ENCODE data around the gene CDK6. TPM values are rescaled to one million over a fixed set of nuclear protein-coding genes. Genes with fewer than 3 reads are reported as not detected.
A peak's percentile ranks its signal among the peaks of the same experiment; 100 is the strongest.

Gene CDK6
- total RNA-seq, 2 donors from 2014 or later, result 278 to 404 TPM

- DNase-seq (ENCODE audit: low spot score) (no peak), ATAC-seq (no peak)
- Mint-ChIP-seq H3K27ac (peak overlapping the region in 1 of 2 donors; percentile 15), H3K4me3 (no peak overlapping the region), H3K9me3 (peaks cover 2% of the 10 kb centered on the region), H3K36me3 (peaks cover 45% of the 10 kb centered on the region), H3K27me3 (no peaks in the 10 kb centered on the region), H3K4me1 (ENCODE audit: low read depth in 2 of 2) (peaks cover 39 to 64% of the 10 kb centered on the region in 2 donors)
Observed at GRCh38 chr7:92737706-92738105, 98.7 kb downstream of the CDK6 start.

- no peak overlapping the region for H3K4me3 Mint-ChIP-seq
- peaks cover 47 to 66% of the 10 kb centered on the region in 2 donors for H3K4me1 Mint-ChIP-seq (ENCODE audit: low read depth in 2 of 2)
- no peaks in the 10 kb centered on the region for H3K27me3 Mint-ChIP-seq
- H3K9me3 Mint-ChIP-seq, result peaks cover 2% of the 10 kb centered on the region
- peaks cover 45% of the 10 kb centered on the region for H3K36me3 Mint-ChIP-seq
- ATAC-seq (no peak), DNase-seq (ENCODE audit: low spot score) (no peak)
- H3K27ac Mint-ChIP-seq, result peak overlapping the region in 1 of 2 donors; percentile 60
Observed at GRCh38 chr7:92736870-92737269, 99.5 kb downstream of the CDK6 start.

GRCh38 chr7:92735707-92736106 is 100.7 kb downstream of the CDK6 start:
- Mint-ChIP-seq H3K4me1 (ENCODE audit: low read depth in 2 of 2) (peaks cover 48 to 67% of the 10 kb centered on the region in 2 donors), H3K27ac (no peak overlapping the region), H3K36me3 (peaks cover 46% of the 10 kb centered on the region), H3K4me3 (no peak overlapping the region), H3K9me3 (peaks cover 2% of the 10 kb centered on the region), H3K27me3 (no peaks in the 10 kb centered on the region)
- DNase-seq (ENCODE audit: low spot score) (no peak), ATAC-seq (no peak)

- no peak for ATAC-seq
- Mint-ChIP-seq H3K9me3 (peaks cover 2% of the 10 kb centered on the region), H3K36me3 (peaks cover 43% of the 10 kb centered on the region), H3K4me1 (ENCODE audit: low read depth in 2 of 2) (peaks cover 46 to 61% of the 10 kb centered on the region in 2 donors), H3K27me3 (no peaks in the 10 kb centered on the region), H3K27ac (peak overlapping the region; percentile 69 to 81), H3K4me3 (peak overlapping the region; percentile 54)
- DNase-seq (ENCODE audit: low spot score), result no peak
Observed at GRCh38 chr7:92732316-92733036, 103.9 kb downstream of the CDK6 start.

GRCh38 chr7:92731335-92732063 is 104.9 kb downstream of the CDK6 start:
- peak overlapping the region; percentile 69 to 81 for H3K27ac Mint-ChIP-seq
- peaks cover 2% of the 10 kb centered on the region for H3K9me3 Mint-ChIP-seq
- peaks cover 44 to 59% of the 10 kb centered on the region in 2 donors for H3K4me1 Mint-ChIP-seq (ENCODE audit: low read depth in 2 of 2)
- peak overlapping the region; percentile 54 for H3K4me3 Mint-ChIP-seq
- peaks cover 39% of the 10 kb centered on the region for H3K36me3 Mint-ChIP-seq
- no peaks in the 10 kb centered on the region for H3K27me3 Mint-ChIP-seq
- ATAC-seq (peak in 1 of 2 donors; percentile 46), DNase-seq (ENCODE audit: low spot score) (no peak)

GRCh38 chr7:92730808-92731207 is 105.6 kb downstream of the CDK6 start:
- Mint-ChIP-seq H3K36me3 (peaks cover 34% of the 10 kb centered on the region), H3K4me3 (no peak overlapping the region), H3K27ac (peak overlapping the region; percentile 69 to 81), H3K27me3 (no peaks in the 10 kb centered on the region), H3K4me1 (ENCODE audit: low read depth in 2 of 2) (peaks cover 40 to 54% of the 10 kb centered on the region in 2 donors), H3K9me3 (peaks cover 2% of the 10 kb centered on the region)
- DNase-seq (ENCODE audit: low spot score) (no peak), ATAC-seq (no peak)

- Mint-ChIP-seq H3K36me3 (peaks cover 40% of the 10 kb centered on the region), H3K27me3 (no peaks in the 10 kb centered on the region), H3K9me3 (peaks cover 2% of the 10 kb centered on the region), H3K4me3 (no peak overlapping the region), H3K27ac (peak overlapping the region; percentile 22 to 81), H3K4me1 (ENCODE audit: low read depth in 2 of 2) (peaks cover 45 to 58% of the 10 kb centered on the region in 2 donors)
- ATAC-seq (no peak), DNase-seq (ENCODE audit: low spot score) (no peak)
Observed at GRCh38 chr7:92729751-92730150, 106.6 kb downstream of the CDK6 start.

- ATAC-seq (no peak), DNase-seq (ENCODE audit: low spot score) (no peak)
- peaks cover 2% of the 10 kb centered on the region for H3K9me3 Mint-ChIP-seq
- H3K27ac Mint-ChIP-seq, result peak overlapping the region; percentile 22 to 81
- H3K4me1 Mint-ChIP-seq (ENCODE audit: low read depth in 2 of 2), result peaks cover 44 to 55% of the 10 kb centered on the region in 2 donors
- H3K4me3 Mint-ChIP-seq, result no peak overlapping the region
- H3K36me3 Mint-ChIP-seq, result peaks cover 38% of the 10 kb centered on the region
- no peaks in the 10 kb centered on the region for H3K27me3 Mint-ChIP-seq
Observed at GRCh38 chr7:92729172-92729571, 107.2 kb downstream of the CDK6 start.

GRCh38 chr7:92727755-92728154 is 108.6 kb downstream of the CDK6 start:
- peaks cover 35% of the 10 kb centered on the region for H3K36me3 Mint-ChIP-seq
- H3K9me3 Mint-ChIP-seq, result no peaks in the 10 kb centered on the region
- H3K27ac Mint-ChIP-seq, result no peak overlapping the region
- H3K4me1 Mint-ChIP-seq (ENCODE audit: low read depth in 2 of 2), result peaks cover 42 to 53% of the 10 kb centered on the region in 2 donors
- no peaks in the 10 kb centered on the region for H3K27me3 Mint-ChIP-seq
- DNase-seq (ENCODE audit: low spot score) (no peak), ATAC-seq (no peak)
- no peak overlapping the region for H3K4me3 Mint-ChIP-seq

GRCh38 chr7:92725161-92725925 is 111.0 kb downstream of the CDK6 start:
- ATAC-seq (no peak), DNase-seq (ENCODE audit: low spot score) (no peak)
- no peak overlapping the region for H3K4me3 Mint-ChIP-seq
- peaks cover 43% of the 10 kb centered on the region for H3K36me3 Mint-ChIP-seq
- H3K9me3 Mint-ChIP-seq, result no peaks in the 10 kb centered on the region
- peak overlapping the region in 1 of 2 donors; percentile 41 for H3K27ac Mint-ChIP-seq
- peaks cover 32 to 50% of the 10 kb centered on the region in 2 donors for H3K4me1 Mint-ChIP-seq (ENCODE audit: low read depth in 2 of 2)
- H3K27me3 Mint-ChIP-seq, result no peaks in the 10 kb centered on the region

GRCh38 chr7:92723943-92724342 is 112.4 kb downstream of the CDK6 start:
- no peaks in the 10 kb centered on the region for H3K9me3 Mint-ChIP-seq
- DNase-seq (ENCODE audit: low spot score), result no peak
- peaks cover 29 to 48% of the 10 kb centered on the region in 2 donors for H3K4me1 Mint-ChIP-seq (ENCODE audit: low read depth in 2 of 2)
- peaks cover 43% of the 10 kb centered on the region for H3K36me3 Mint-ChIP-seq
- no peak for ATAC-seq
- peak overlapping the region in 1 of 2 donors; percentile 53 for H3K27ac Mint-ChIP-seq
- peak overlapping the region; percentile 38 for H3K4me3 Mint-ChIP-seq
- H3K27me3 Mint-ChIP-seq, result no peaks in the 10 kb centered on the region

GRCh38 chr7:92723205-92723604 is 113.2 kb downstream of the CDK6 start:
- Mint-ChIP-seq H3K36me3 (peaks cover 48% of the 10 kb centered on the region), H3K4me1 (ENCODE audit: low read depth in 2 of 2) (peaks cover 37 to 55% of the 10 kb centered on the region in 2 donors), H3K27ac (peak overlapping the region in 1 of 2 donors; percentile 53), H3K27me3 (no peaks in the 10 kb centered on the region), H3K9me3 (no peaks in the 10 kb centered on the region), H3K4me3 (no peak overlapping the region)
- DNase-seq (ENCODE audit: low spot score) (no peak), ATAC-seq (no peak)

- Mint-ChIP-seq H3K9me3 (no peaks in the 10 kb centered on the region), H3K27me3 (no peaks in the 10 kb centered on the region), H3K36me3 (peaks cover 47% of the 10 kb centered on the region), H3K4me1 (ENCODE audit: low read depth in 2 of 2) (peaks cover 40 to 61% of the 10 kb centered on the region in 2 donors), H3K27ac (peak overlapping the region in 1 of 2 donors; percentile 53), H3K4me3 (peak overlapping the region; percentile 48)
- ATAC-seq, result no peak
- DNase-seq (ENCODE audit: low spot score), result no peak
Observed at GRCh38 chr7:92722541-92722940, 113.8 kb downstream of the CDK6 start.

Measured in natural killer cell treated with Interleukin-12 subunit alpha and Interleukin-12 subunit beta and Interleukin-15 and Interleukin-18, amount 100 ng/mL, for 72 hours (primary cell).